K562 (cell line): ENCODE measurements around the gene TRPV5. TPM values are rescaled to one million over a fixed set of nuclear protein-coding genes. Genes with fewer than 3 reads are reported as not detected.

ENCODE experiments used
- BRF1 ChIP-seq: IDR thresholded peaks from 3 replicates; pipeline ENCODE4 v1.6.1; 2011; ENCODE audit warnings: borderline replicate concordance, mild to moderate bottlenecking; ENCODE audit not compliant: insufficient read length; ENCODE audit errors: extremely low read depth
- CTBP1 ChIP-seq: fragments of 450-650 bp; IDR thresholded peaks from 2 replicates; pipeline ENCODE4 v1.6.1; 2016; ENCODE audit warnings: borderline replicate concordance
- HDAC3 ChIP-seq: fragments of 450-650 bp; IDR thresholded peaks from 2 replicates; pipeline ENCODE4 v1.6.1; 2018; ENCODE audit warnings: borderline replicate concordance, mild to moderate bottlenecking, moderate library complexity; ENCODE audit not compliant: partially characterized antibody
- MED1 ChIP-seq: sonication (generic); formaldehyde crosslinking; IDR thresholded peaks from 2 replicates; pipeline ENCODE4 v1.8.1; 2023; ENCODE audit warnings: missing genetic modification reagents, borderline replicate concordance
- MIER1 ChIP-seq: fragments of 450-650 bp; IDR thresholded peaks from 2 replicates; pipeline ENCODE4 v1.6.1; 2016; ENCODE audit warnings: antibody characterized with exemption, mild to moderate bottlenecking, low read depth
- NFATC3 ChIP-seq: fragments of 450-650 bp; IDR thresholded peaks from 2 replicates; pipeline ENCODE4 v1.6.1; 2017; ENCODE audit warnings: mild to moderate bottlenecking
- PHF8 ChIP-seq: fragments of 200-600 bp; sonication (generic); IDR thresholded peaks from 2 replicates; pipeline ENCODE4 v1.6.1; 2012; ENCODE audit warnings: mixed run types, mild to moderate bottlenecking, inconsistent platforms, low read length, moderate library complexity, borderline replicate concordance
- PURB ChIP-seq: sonication (generic); formaldehyde crosslinking; IDR thresholded peaks from 2 replicates; pipeline ENCODE4 v1.9.0; 2021; ENCODE audit warnings: low read depth, mild to moderate bottlenecking, missing genetic modification reagents
- TBL1XR1 ChIP-seq, 2 experiments: IDR thresholded peaks; 2 replicates each; pipeline ENCODE4 v1.6.1; 2012; ENCODE audit warnings: improper control_type of control experiment in 2 of 2, low read length in 2 of 2, mild to moderate bottlenecking in 1 of 2
- TRIM24 ChIP-seq, 2 experiments: fragments of 450-650 bp; IDR thresholded peaks; 2 replicates each; pipeline ENCODE4 v1.6.1; 2016
- ZFP36 ChIP-seq: fragments of 150-350 bp; IDR thresholded peaks from 2 replicates; pipeline ENCODE4 v1.6.1; 2018; ENCODE audit warnings: low read length, low read depth; ENCODE audit not compliant: partially characterized antibody
- ZNF3 ChIP-seq: fragments of 250-450 bp; sonication (Bioruptor Pico); IDR thresholded peaks from 2 replicates; pipeline ENCODE4 v1.5.0; 2021; ENCODE audit warnings: mild to moderate bottlenecking, moderate library complexity
- ZNF347 ChIP-seq: fragments of 450-650 bp; formaldehyde crosslinking; IDR thresholded peaks from 2 replicates; pipeline ENCODE4 v1.4.0; 2020; ENCODE audit warnings: low read depth, mild to moderate bottlenecking, moderate library complexity
- polyA plus RNA-seq, 8 experiments: library from polyadenylated mRNA; depleted of rRNA in 4 of 8; stranded (reverse) in 5 of 8; unstranded in 3 of 8; fragments of >200 nt; fragmentation: Nextera tagmentation in 2 of 8; fragmentation: Illumina TruSeq in 1 of 8; extraction: Ambion mirVana in 2 of 8; extraction: Trizol in 1 of 8; gene quantifications; 2 replicates each; pipeline versions ENCODE4 v1.2.1 to v1.2.3, GENCODE V29; 2011 to 2014; ENCODE audit warnings: inconsistent platforms in 1 of 8, missing spikeins in 1 of 8
- total RNA-seq, 7 experiments: library from RNA; depleted of rRNA in 6 of 7; stranded (reverse); fragments of >200 nt in 6 of 7; fragmentation: Illumina TruSeq in 2 of 7; extraction: Trizol in 2 of 7; gene quantifications; 2 replicates each; pipeline versions ENCODE4 v1.2.1 to v1.2.3, GENCODE V29; 2011 to 2021; ENCODE audit warnings: low replicate concordance in 1 of 7
- TF ChIP-seq, protein P1 (sequence below): fragments of 150-350 bp; conservative IDR thresholded peaks from 2 replicates; pipeline ENCODE4 v1.6.1; 2014; ENCODE audit warnings: low read length
- TF ChIP-seq, protein P2 (sequence below), 2 experiments: fragments of 450-650 bp; formaldehyde crosslinking in 1 of 2; IDR thresholded peaks; 2 replicates each; pipeline versions ENCODE4 v1.4.0 to v1.6.1; 2014 to 2020; ENCODE audit warnings: mild to moderate bottlenecking in 2 of 2, borderline replicate concordance in 1 of 2, low read depth in 1 of 2

TRPV5 gene
- total and polyA plus RNA-seq, 9 of the 15 experiments (the other 6 are each of a cell fraction or from before 2014, with no cell fraction given): not detected

DNA sequence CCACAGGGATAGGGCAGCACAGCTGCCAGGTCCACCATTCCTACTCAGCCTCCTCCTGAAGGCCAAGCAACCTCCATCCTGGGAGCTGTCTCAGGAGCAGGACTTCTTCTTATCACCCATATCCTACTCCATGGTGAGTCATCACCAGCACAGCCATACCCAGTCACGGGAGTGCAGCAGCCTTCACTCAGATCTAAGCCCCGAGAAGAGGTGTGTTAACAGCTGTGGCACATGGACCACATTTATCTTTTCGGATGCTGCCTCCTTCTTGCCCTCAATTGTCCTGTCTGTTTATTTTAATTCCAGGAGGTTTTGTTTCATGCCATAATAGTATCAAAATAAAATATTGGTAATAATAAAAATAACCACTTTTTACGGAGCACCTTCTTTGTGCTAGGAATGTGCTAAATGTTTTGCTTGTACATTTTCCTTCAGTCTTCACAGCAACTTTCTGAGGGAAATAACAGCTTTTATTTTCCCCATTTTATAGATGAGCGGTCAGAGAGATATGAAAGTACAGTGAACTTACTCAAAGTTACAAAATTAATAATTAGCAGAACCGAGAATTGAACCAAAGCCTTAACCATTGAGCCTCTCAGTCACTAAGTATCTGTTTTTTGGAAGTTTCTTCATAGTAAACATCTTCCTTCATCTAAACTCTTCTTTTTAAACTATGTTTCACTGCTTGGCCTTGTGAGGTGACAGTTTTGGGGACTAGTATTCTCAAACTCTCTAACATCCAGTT, 31.1 kb upstream of the TRPV5 start (continued):
- TF ChIP-seq, protein P1, sequence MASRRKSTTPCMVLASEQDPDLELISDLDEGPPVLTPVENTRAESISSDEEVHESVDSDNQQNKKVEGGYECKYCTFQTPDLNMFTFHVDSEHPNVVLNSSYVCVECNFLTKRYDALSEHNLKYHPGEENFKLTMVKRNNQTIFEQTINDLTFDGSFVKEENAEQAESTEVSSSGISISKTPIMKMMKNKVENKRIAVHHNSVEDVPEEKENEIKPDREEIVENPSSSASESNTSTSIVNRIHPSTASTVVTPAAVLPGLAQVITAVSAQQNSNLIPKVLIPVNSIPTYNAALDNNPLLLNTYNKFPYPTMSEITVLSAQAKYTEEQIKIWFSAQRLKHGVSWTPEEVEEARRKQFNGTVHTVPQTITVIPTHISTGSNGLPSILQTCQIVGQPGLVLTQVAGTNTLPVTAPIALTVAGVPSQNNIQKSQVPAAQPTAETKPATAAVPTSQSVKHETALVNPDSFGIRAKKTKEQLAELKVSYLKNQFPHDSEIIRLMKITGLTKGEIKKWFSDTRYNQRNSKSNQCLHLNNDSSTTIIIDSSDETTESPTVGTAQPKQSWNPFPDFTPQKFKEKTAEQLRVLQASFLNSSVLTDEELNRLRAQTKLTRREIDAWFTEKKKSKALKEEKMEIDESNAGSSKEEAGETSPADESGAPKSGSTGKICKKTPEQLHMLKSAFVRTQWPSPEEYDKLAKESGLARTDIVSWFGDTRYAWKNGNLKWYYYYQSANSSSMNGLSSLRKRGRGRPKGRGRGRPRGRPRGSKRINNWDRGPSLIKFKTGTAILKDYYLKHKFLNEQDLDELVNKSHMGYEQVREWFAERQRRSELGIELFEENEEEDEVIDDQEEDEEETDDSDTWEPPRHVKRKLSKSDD: no peak
- TF ChIP-seq MIER1: peak; percentile 42; the same call in 1 of the 2 replicates
- no peak for TF ChIP-seq HDAC3
- TF ChIP-seq PURB (CRISPR knock-in tag): no peak
- TF ChIP-seq NFATC3: no peak
- no peak for TF ChIP-seq ZFP36
- TF ChIP-seq MED1 (CRISPR knock-in tag): no peak
- no peak for TF ChIP-seq BRF1
- no peak for TF ChIP-seq PHF8
- no peak for TF ChIP-seq ZNF347 (CRISPR knock-in tag)
- TF ChIP-seq ZNF3 (CRISPR knock-in tag): no peak
- TF ChIP-seq CTBP1: peak; percentile 99
- TF ChIP-seq TBL1XR1 (IDR thresholded peaks at IDR 0.05; ENCODE audit: low read length in 2 of 2): no peak
- TF ChIP-seq TRIM24 (IDR thresholded peaks at IDR 0.05): peak in 1 of 2 experiments; percentile 63; a peak in 1 of 4 replicates
- TF ChIP-seq, protein P2, sequence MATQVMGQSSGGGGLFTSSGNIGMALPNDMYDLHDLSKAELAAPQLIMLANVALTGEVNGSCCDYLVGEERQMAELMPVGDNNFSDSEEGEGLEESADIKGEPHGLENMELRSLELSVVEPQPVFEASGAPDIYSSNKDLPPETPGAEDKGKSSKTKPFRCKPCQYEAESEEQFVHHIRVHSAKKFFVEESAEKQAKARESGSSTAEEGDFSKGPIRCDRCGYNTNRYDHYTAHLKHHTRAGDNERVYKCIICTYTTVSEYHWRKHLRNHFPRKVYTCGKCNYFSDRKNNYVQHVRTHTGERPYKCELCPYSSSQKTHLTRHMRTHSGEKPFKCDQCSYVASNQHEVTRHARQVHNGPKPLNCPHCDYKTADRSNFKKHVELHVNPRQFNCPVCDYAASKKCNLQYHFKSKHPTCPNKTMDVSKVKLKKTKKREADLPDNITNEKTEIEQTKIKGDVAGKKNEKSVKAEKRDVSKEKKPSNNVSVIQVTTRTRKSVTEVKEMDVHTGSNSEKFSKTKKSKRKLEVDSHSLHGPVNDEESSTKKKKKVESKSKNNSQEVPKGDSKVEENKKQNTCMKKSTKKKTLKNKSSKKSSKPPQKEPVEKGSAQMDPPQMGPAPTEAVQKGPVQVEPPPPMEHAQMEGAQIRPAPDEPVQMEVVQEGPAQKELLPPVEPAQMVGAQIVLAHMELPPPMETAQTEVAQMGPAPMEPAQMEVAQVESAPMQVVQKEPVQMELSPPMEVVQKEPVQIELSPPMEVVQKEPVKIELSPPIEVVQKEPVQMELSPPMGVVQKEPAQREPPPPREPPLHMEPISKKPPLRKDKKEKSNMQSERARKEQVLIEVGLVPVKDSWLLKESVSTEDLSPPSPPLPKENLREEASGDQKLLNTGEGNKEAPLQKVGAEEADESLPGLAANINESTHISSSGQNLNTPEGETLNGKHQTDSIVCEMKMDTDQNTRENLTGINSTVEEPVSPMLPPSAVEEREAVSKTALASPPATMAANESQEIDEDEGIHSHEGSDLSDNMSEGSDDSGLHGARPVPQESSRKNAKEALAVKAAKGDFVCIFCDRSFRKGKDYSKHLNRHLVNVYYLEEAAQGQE (IDR thresholded peaks at IDR 0.05; ENCODE audit: borderline replicate concordance): no peak
- TF ChIP-seq, protein P2 (CRISPR knock-in tag; IDR thresholded peaks at IDR 0.05; ENCODE audit: low read depth): no peak
